ENCODE data around the gene GPATCH2.
"Not testable (repeated sequence)": the region's sequence is repeated elsewhere in the genome, so short reads cannot be mapped to it uniquely, and the experiment has no call there.

Gene GPATCH2

GRCh38 chr1:217433664-217434063, 197.2 kb downstream of the GPATCH2 start:
- no peak for DNase-seq

- no peak for DNase-seq
Measured at GRCh38 chr1:217432339-217432738, 198.6 kb downstream of the GPATCH2 start.

GRCh38 chr1:217431395-217431794, 199.5 kb downstream of the GPATCH2 start:
- DNase-seq, result no peak

- no peak for DNase-seq
Measured at GRCh38 chr1:217425422-217425821, 205.5 kb downstream of the GPATCH2 start.

GRCh38 chr1:217419194-217419551, 211.7 kb downstream of the GPATCH2 start:
- no peak for DNase-seq

GRCh38 chr1:217418269-217419193, 212.4 kb downstream of the GPATCH2 start:
- DNase-seq, result no peak

GRCh38 chr1:217417363-217417762, 213.5 kb downstream of the GPATCH2 start:
- DNase-seq, result no peak

GRCh38 chr1:217407534-217408001, 223.3 kb downstream of the GPATCH2 start:
- no peak for DNase-seq

- no peak for DNase-seq
Measured at GRCh38 chr1:217403026-217403720, 227.7 kb downstream of the GPATCH2 start.

- no peak for DNase-seq
Measured at GRCh38 chr1:217402301-217402700, 228.6 kb downstream of the GPATCH2 start.

GRCh38 chr1:217393896-217394295, 237.0 kb downstream of the GPATCH2 start:
- DNase-seq, result no peak

- DNase-seq, result no peak
Measured at GRCh38 chr1:217392441-217392840, 238.4 kb downstream of the GPATCH2 start.

- DNase-seq, result no peak
Measured at GRCh38 chr1:217389895-217390294, 241.0 kb downstream of the GPATCH2 start.

- DNase-seq, result no peak
Measured at GRCh38 chr1:217388522-217389065, 242.3 kb downstream of the GPATCH2 start.

GRCh38 chr1:217381773-217382172, 249.1 kb downstream of the GPATCH2 start:
- not testable (repeated sequence) for DNase-seq

GRCh38 chr1:217379804-217380203, 251.1 kb downstream of the GPATCH2 start:
- not testable (repeated sequence) for DNase-seq

GRCh38 chr1:217379336-217379735, 251.6 kb downstream of the GPATCH2 start:
- DNase-seq, result no peak

Data from activated gamma-delta T cell (primary cell).